Measurements from ENCODE around the gene SPATA3. TPM values are rescaled to one million over a fixed set of nuclear protein-coding genes. Genes with fewer than 3 reads are reported as not detected.

SPATA3 gene
- total and polyA plus RNA-seq, 2 experiments from 2014 or later, result not detected

DNA sequence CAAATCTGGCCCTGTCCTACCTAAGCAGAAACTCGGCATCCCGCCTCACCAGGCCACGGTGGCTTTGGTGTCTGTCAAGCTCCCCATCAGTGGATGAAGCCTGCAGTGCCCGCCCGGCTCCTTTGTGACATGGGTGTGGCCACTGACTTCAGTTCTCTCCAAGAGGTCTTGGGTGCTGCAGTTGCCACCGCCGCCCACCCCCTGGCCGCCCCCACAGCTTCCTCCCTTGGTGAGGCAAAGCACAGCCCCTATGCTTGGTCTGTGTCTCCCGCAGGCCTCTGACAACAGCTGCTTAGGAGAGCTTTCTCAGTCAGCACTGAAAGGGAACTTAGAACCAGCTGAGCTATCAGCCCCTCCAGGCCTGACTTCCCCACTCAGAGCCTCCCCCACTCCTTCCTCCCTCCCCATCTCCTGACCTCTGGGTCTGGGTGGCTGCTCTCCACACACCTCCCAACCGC, 48.0 kb upstream of the SPATA3 start:
- Histone ChIP-seq H3K27me3 (ENCODE audit: insufficient read depth) (no peaks in the 10 kb centered on the region), H3K4me2 (no peak overlapping the region), H4K20me1 (replicated peaks; ENCODE audit: insufficient read depth) (no peaks in the 10 kb centered on the region), H3K4me3 (no peak overlapping the region), H3K36me3 (ENCODE audit: insufficient read depth) (no peaks in the 10 kb centered on the region), H3K79me2 (replicated peaks; ENCODE audit: insufficient read depth) (no peaks in the 10 kb centered on the region), H3K9me2 (ENCODE audit: insufficient read depth) (no peaks in the 10 kb centered on the region), H3F3A (replicated peaks; ENCODE audit: low read depth) (no peaks in the 10 kb centered on the region), H3K4me1 (ENCODE audit: insufficient read depth) (no peaks in the 10 kb centered on the region), H2AFZ (no peak overlapping the region), H3K27ac (ENCODE audit: low read depth) (no peak overlapping the region)
- Mint-ChIP-seq H3K4me3 (no peak overlapping the region), H3K9me3 (no peaks in the 10 kb centered on the region), H3K27me3 (ENCODE audit: insufficient read depth, low read depth, poor library complexity) (peaks cover 10% of the 10 kb centered on the region), H3K27ac (no peak overlapping the region), H3K4me1 (no peaks in the 10 kb centered on the region), H3K36me3 (ENCODE audit: low read depth) (no peaks in the 10 kb centered on the region)
- TF ChIP-seq CTCF (conservative IDR thresholded peaks at IDR 0.05; ENCODE audit: low read depth in 2 of 2), result no peak
- TF ChIP-seq, protein P1, sequence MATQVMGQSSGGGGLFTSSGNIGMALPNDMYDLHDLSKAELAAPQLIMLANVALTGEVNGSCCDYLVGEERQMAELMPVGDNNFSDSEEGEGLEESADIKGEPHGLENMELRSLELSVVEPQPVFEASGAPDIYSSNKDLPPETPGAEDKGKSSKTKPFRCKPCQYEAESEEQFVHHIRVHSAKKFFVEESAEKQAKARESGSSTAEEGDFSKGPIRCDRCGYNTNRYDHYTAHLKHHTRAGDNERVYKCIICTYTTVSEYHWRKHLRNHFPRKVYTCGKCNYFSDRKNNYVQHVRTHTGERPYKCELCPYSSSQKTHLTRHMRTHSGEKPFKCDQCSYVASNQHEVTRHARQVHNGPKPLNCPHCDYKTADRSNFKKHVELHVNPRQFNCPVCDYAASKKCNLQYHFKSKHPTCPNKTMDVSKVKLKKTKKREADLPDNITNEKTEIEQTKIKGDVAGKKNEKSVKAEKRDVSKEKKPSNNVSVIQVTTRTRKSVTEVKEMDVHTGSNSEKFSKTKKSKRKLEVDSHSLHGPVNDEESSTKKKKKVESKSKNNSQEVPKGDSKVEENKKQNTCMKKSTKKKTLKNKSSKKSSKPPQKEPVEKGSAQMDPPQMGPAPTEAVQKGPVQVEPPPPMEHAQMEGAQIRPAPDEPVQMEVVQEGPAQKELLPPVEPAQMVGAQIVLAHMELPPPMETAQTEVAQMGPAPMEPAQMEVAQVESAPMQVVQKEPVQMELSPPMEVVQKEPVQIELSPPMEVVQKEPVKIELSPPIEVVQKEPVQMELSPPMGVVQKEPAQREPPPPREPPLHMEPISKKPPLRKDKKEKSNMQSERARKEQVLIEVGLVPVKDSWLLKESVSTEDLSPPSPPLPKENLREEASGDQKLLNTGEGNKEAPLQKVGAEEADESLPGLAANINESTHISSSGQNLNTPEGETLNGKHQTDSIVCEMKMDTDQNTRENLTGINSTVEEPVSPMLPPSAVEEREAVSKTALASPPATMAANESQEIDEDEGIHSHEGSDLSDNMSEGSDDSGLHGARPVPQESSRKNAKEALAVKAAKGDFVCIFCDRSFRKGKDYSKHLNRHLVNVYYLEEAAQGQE (IDR thresholded peaks at IDR 0.05; ENCODE audit: unreplicated experiment), result no peak
- no peak for TF ChIP-seq EZH2phosphoT487 (IDR thresholded peaks at IDR 0.05; ENCODE audit: unreplicated experiment)
- no peak for TF ChIP-seq ZNF331 (CRISPR knock-in tag; IDR thresholded peaks at IDR 0.05; ENCODE audit: low read depth)
- no peak for TF ChIP-seq STAT1 (IDR thresholded peaks at IDR 0.05; ENCODE audit: unreplicated experiment)
- TF ChIP-seq CREB1 (CRISPR knock-in tag; IDR thresholded peaks at IDR 0.05; ENCODE audit: low read depth), result no peak
- TF ChIP-seq NANOG (IDR thresholded peaks at IDR 0.05; ENCODE audit: borderline replicate concordance), result no peak
- TF ChIP-seq, protein P2, sequence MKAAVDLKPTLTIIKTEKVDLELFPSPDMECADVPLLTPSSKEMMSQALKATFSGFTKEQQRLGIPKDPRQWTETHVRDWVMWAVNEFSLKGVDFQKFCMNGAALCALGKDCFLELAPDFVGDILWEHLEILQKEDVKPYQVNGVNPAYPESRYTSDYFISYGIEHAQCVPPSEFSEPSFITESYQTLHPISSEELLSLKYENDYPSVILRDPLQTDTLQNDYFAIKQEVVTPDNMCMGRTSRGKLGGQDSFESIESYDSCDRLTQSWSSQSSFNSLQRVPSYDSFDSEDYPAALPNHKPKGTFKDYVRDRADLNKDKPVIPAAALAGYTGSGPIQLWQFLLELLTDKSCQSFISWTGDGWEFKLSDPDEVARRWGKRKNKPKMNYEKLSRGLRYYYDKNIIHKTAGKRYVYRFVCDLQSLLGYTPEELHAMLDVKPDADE (IDR thresholded peaks at IDR 0.05), result no peak
- TF ChIP-seq JUNB (IDR thresholded peaks at IDR 0.05; ENCODE audit: unreplicated experiment), result no peak
- TF ChIP-seq POLR2AphosphoS5 (IDR thresholded peaks at IDR 0.05; ENCODE audit: low read depth), result no peak
- TF ChIP-seq, protein P3, sequence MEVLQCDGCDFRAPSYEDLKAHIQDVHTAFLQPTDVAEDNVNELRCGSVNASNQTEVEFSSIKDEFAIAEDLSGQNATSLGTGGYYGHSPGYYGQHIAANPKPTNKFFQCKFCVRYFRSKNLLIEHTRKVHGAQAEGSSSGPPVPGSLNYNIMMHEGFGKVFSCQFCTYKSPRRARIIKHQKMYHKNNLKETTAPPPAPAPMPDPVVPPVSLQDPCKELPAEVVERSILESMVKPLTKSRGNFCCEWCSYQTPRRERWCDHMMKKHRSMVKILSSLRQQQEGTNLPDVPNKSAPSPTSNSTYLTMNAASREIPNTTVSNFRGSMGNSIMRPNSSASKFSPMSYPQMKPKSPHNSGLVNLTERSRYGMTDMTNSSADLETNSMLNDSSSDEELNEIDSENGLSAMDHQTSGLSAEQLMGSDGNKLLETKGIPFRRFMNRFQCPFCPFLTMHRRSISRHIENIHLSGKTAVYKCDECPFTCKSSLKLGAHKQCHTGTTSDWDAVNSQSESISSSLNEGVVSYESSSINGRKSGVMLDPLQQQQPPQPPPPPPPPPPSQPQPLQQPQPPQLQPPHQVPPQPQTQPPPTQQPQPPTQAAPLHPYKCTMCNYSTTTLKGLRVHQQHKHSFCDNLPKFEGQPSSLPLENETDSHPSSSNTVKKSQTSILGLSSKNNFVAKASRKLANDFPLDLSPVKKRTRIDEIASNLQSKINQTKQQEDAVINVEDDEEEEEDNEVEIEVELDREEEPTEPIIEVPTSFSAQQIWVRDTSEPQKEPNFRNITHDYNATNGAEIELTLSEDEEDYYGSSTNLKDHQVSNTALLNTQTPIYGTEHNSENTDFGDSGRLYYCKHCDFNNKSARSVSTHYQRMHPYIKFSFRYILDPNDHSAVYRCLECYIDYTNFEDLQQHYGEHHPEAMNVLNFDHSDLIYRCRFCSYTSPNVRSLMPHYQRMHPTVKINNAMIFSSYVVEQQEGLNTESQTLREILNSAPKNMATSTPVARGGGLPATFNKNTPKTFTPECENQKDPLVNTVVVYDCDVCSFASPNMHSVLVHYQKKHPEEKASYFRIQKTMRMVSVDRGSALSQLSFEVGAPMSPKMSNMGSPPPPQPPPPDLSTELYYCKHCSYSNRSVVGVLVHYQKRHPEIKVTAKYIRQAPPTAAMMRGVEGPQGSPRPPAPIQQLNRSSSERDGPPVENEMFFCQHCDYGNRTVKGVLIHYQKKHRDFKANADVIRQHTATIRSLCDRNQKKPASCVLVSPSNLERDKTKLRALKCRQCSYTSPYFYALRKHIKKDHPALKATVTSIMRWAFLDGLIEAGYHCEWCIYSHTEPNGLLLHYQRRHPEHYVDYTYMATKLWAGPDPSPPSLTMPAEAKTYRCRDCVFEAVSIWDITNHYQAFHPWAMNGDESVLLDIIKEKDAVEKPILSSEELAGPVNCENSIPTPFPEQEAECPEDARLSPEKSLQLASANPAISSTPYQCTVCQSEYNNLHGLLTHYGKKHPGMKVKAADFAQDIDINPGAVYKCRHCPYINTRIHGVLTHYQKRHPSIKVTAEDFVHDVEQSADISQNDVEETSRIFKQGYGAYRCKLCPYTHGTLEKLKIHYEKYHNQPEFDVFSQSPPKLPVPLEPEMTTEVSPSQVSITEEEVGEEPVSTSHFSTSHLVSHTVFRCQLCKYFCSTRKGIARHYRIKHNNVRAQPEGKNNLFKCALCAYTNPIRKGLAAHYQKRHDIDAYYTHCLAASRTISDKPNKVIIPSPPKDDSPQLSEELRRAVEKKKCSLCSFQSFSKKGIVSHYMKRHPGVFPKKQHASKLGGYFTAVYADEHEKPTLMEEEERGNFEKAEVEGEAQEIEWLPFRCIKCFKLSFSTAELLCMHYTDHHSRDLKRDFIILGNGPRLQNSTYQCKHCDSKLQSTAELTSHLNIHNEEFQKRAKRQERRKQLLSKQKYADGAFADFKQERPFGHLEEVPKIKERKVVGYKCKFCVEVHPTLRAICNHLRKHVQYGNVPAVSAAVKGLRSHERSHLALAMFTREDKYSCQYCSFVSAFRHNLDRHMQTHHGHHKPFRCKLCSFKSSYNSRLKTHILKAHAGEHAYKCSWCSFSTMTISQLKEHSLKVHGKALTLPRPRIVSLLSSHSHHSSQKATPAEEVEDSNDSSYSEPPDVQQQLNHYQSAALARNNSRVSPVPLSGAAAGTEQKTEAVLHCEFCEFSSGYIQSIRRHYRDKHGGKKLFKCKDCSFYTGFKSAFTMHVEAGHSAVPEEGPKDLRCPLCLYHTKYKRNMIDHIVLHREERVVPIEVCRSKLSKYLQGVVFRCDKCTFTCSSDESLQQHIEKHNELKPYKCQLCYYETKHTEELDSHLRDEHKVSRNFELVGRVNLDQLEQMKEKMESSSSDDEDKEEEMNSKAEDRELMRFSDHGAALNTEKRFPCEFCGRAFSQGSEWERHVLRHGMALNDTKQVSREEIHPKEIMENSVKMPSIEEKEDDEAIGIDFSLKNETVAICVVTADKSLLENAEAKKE (CRISPR knock-in tag; IDR thresholded peaks at IDR 0.05), result no peak
- no peak for TF ChIP-seq EZH2 (IDR thresholded peaks at IDR 0.05; ENCODE audit: low read depth, unreplicated experiment)
- TF ChIP-seq ZNF114 (CRISPR knock-in tag; IDR thresholded peaks at IDR 0.05), result no peak
- ATAC-seq (no peak), DNase-seq (ENCODE audit: low spot score) (no peak)
